Suprapubic skin (tissue), 4 donors: ENCODE measurements around the gene KLHL1. TPM values are rescaled to one million over a fixed set of nuclear protein-coding genes. Genes with fewer than 3 reads are reported as not detected.

ENCODE experiments used
- DNase-seq, 2 donors: peaks; one replicate each; pipeline ENCODE4 v3.0.0-alpha.2; 2019; ENCODE audit warnings: low spot score in 2 of 2
- H3K27ac ChIP-seq: fragments of 200-600 bp; sonication (generic); one replicate; pipeline ENCODE4 v1.5.1; 2019
- H3K27me3 ChIP-seq: fragments of 200-600 bp; sonication (generic); one replicate; pipeline ENCODE4 v1.5.1; 2019
- H3K36me3 ChIP-seq: fragments of 200-600 bp; sonication (generic); one replicate; pipeline ENCODE4 v1.5.1; 2019
- H3K4me1 ChIP-seq: fragments of 200-600 bp; sonication (generic); one replicate; pipeline ENCODE4 v1.5.1; 2019
- H3K4me3 ChIP-seq: fragments of 200-600 bp; sonication (generic); one replicate; pipeline ENCODE4 v1.5.1; 2019; ENCODE audit warnings: mild to moderate bottlenecking
- H3K9me3 ChIP-seq: fragments of 200-600 bp; sonication (generic); one replicate; pipeline ENCODE4 v1.5.1; 2019
- EP300 ChIP-seq: sonication (generic); formaldehyde crosslinking; IDR thresholded peaks from one replicate; pipeline ENCODE4 v1.6.1; 2017; ENCODE audit warnings: antibody characterized with exemption
- POLR2A ChIP-seq, 2 donors: fragments of 450-650 bp; IDR thresholded peaks; one replicate each; pipeline ENCODE4 v1.6.1; 2017; ENCODE audit warnings: antibody characterized with exemption in 2 of 2, mild to moderate bottlenecking in 2 of 2, moderate library complexity in 2 of 2
- POLR2AphosphoS5 ChIP-seq, 3 donors: sonication (generic); formaldehyde crosslinking; IDR thresholded peaks; one replicate each; pipeline ENCODE4 v1.6.1; 2017; ENCODE audit warnings: antibody characterized with exemption in 3 of 3
- WGBS: methylation state at CpG from one replicate; pipeline ENCODE4 v1.1.5; 2018; 5-methylcytosine and 5-hydroxymethylcytosine counted together
- total RNA-seq, 4 donors: library from RNA; depleted of rRNA; stranded (reverse); fragments of >200 nt; gene quantifications; one replicate each; pipeline ENCODE4 v1.1.0, GENCODE V29; 2016
- TF ChIP-seq, protein P1 (sequence below), 2 donors: fragments of 200-600 bp in 1 of 2; fragments of 450-650 bp in 1 of 2; sonication (generic) in 1 of 2; IDR thresholded peaks; one replicate each; pipeline ENCODE4 v1.5.1; 2016 to 2019; ENCODE audit warnings: antibody characterized with exemption in 2 of 2, mild to moderate bottlenecking in 1 of 2, moderate library complexity in 1 of 2

The KLHL1 gene
- total RNA-seq, 4 donors from 2014 or later, result not detected

- H3K36me3 ChIP-seq, result no peaks in the 10 kb centered on the region
- 63% methylated on average over 3 of the region's 3 CpGs for WGBS
Observed at GRCh38 chr13:69690999-69691398, 417.3 kb downstream of the KLHL1 start.

GRCh38 chr13:69683921-69684686 lies 424.1 kb downstream of the KLHL1 start:
- WGBS, result 60% methylated on average over 3 of the region's 3 CpGs

More at GRCh38 chr13:69690999-69691398, 417.3 kb downstream of the KLHL1 start:
- H3K4me3 ChIP-seq, result no peak overlapping the region
- no peaks in the 10 kb centered on the region for H3K4me1 ChIP-seq
- TF ChIP-seq POLR2AphosphoS5 (IDR thresholded peaks at IDR 0.05), result no peak
- no peak for TF ChIP-seq EP300
- TF ChIP-seq, protein P1, sequence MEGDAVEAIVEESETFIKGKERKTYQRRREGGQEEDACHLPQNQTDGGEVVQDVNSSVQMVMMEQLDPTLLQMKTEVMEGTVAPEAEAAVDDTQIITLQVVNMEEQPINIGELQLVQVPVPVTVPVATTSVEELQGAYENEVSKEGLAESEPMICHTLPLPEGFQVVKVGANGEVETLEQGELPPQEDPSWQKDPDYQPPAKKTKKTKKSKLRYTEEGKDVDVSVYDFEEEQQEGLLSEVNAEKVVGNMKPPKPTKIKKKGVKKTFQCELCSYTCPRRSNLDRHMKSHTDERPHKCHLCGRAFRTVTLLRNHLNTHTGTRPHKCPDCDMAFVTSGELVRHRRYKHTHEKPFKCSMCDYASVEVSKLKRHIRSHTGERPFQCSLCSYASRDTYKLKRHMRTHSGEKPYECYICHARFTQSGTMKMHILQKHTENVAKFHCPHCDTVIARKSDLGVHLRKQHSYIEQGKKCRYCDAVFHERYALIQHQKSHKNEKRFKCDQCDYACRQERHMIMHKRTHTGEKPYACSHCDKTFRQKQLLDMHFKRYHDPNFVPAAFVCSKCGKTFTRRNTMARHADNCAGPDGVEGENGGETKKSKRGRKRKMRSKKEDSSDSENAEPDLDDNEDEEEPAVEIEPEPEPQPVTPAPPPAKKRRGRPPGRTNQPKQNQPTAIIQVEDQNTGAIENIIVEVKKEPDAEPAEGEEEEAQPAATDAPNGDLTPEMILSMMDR (IDR thresholded peaks at IDR 0.05), result no peak
- TF ChIP-seq POLR2A (IDR thresholded peaks at IDR 0.05), result no peak
- H3K27ac ChIP-seq, result no peak overlapping the region
- no peak for DNase-seq
- H3K27me3 ChIP-seq, result no peaks in the 10 kb centered on the region
- no peaks in the 10 kb centered on the region for H3K9me3 ChIP-seq

GRCh38 chr13:69681722-69682121 lies 426.5 kb downstream of the KLHL1 start:
- Histone ChIP-seq H3K36me3 (no peaks in the 10 kb centered on the region), H3K27ac (no peak overlapping the region), H3K4me3 (no peak overlapping the region), H3K4me1 (no peaks in the 10 kb centered on the region), H3K27me3 (no peaks in the 10 kb centered on the region), H3K9me3 (no peaks in the 10 kb centered on the region)
- no peak for DNase-seq
- 70% methylated on average over 3 of the region's 3 CpGs for WGBS
- TF ChIP-seq POLR2A (IDR thresholded peaks at IDR 0.05) (no peak), POLR2AphosphoS5 (IDR thresholded peaks at IDR 0.05) (no peak), EP300 (no peak)
- TF ChIP-seq, protein P1 (IDR thresholded peaks at IDR 0.05), result no peak

More at GRCh38 chr13:69683921-69684686, 424.1 kb downstream of the KLHL1 start:
- Histone ChIP-seq H3K9me3 (no peaks in the 10 kb centered on the region), H3K27ac (no peak overlapping the region), H3K4me1 (no peaks in the 10 kb centered on the region), H3K36me3 (no peaks in the 10 kb centered on the region), H3K4me3 (no peak overlapping the region), H3K27me3 (no peaks in the 10 kb centered on the region)
- TF ChIP-seq POLR2AphosphoS5 (IDR thresholded peaks at IDR 0.05) (no peak), POLR2A (IDR thresholded peaks at IDR 0.05) (no peak), EP300 (no peak)
- TF ChIP-seq, protein P1 (IDR thresholded peaks at IDR 0.05), result no peak
- DNase-seq, result no peak

GRCh38 chr13:69677343-69677742 lies 430.9 kb downstream of the KLHL1 start:
- Histone ChIP-seq H3K27me3 (no peaks in the 10 kb centered on the region), H3K36me3 (no peaks in the 10 kb centered on the region), H3K9me3 (peaks cover 5% of the 10 kb centered on the region), H3K27ac (no peak overlapping the region), H3K4me3 (no peak overlapping the region), H3K4me1 (no peaks in the 10 kb centered on the region)
- DNase-seq, result no peak
- TF ChIP-seq POLR2AphosphoS5 (IDR thresholded peaks at IDR 0.05) (no peak), POLR2A (IDR thresholded peaks at IDR 0.05) (no peak)
- 75% methylated on average over 3 of the region's 3 CpGs for WGBS

DNA sequence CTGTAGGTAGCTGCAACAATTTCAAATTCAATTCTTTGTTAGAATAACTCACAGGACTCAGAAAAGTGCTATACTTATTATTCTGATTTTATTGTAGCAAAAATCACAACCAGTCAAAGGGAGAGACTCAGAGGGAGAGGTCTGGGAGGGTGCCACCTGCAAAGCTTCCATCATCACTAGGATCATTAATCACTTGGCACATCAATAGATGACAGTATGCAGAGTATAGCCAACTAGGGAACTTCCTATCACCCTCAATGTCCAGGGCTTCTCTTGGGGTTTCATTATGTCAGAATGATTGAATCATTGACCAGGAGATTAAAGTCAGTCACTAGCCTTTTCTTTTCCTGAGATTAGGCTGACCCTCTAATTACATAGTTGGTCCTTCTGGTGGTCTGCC lies 432.0 kb downstream of the KLHL1 start:
- Histone ChIP-seq H3K27ac (no peak overlapping the region), H3K27me3 (no peaks in the 10 kb centered on the region), H3K4me3 (no peak overlapping the region), H3K4me1 (no peaks in the 10 kb centered on the region), H3K9me3 (peaks cover 10% of the 10 kb centered on the region), H3K36me3 (no peaks in the 10 kb centered on the region)
- no peak for DNase-seq
- no peak for TF ChIP-seq POLR2A (IDR thresholded peaks at IDR 0.05)
- TF ChIP-seq, protein P1 (IDR thresholded peaks at IDR 0.05), result no peak
- TF ChIP-seq POLR2AphosphoS5 (IDR thresholded peaks at IDR 0.05), result no peak
- no peak for TF ChIP-seq EP300
